Stomach (tissue), 9 donors: ENCODE measurements around the gene MTHFR. TPM values are rescaled to one million over a fixed set of nuclear protein-coding genes. Genes with fewer than 3 reads are reported as not detected.

ENCODE experiments used
- DNase-seq, 2 donors: peaks; one replicate each; pipeline versions ENCODE4 v3.0.0 to v3.0.0-alpha.2; 2013 to 2019
- H3K27ac ChIP-seq, 5 donors: fragments of 200-600 bp in 4 of 5; sonication (generic) in 4 of 5; one replicate each; pipeline ENCODE4 v1.5.1; 2013 to 2019; ENCODE audit warnings: mild to moderate bottlenecking in 1 of 5, moderate library complexity in 1 of 5
- H3K27me3 ChIP-seq, 3 donors: fragments of 200-600 bp; sonication (generic); one replicate each; pipeline ENCODE4 v1.5.1; 2017 to 2019; ENCODE audit warnings: mixed run types in 1 of 3
- H3K36me3 ChIP-seq, 4 donors: fragments of 200-600 bp; sonication (generic); 1 replicate in 3 of 4; 2 replicates in 1 of 4; pipeline ENCODE4 v1.5.1; 2016 to 2019
- H3K4me1 ChIP-seq, 4 donors: fragments of 200-600 bp; sonication (generic); one replicate each; pipeline ENCODE4 v1.5.1; 2016 to 2019
- H3K4me3 ChIP-seq, 4 donors: fragments of 200-600 bp; sonication (generic) in 3 of 4; one replicate each; pipeline ENCODE4 v1.5.1; 2016 to 2019; ENCODE audit warnings: mild to moderate bottlenecking in 1 of 4
- H3K9me3 ChIP-seq, 4 donors: fragments of 200-600 bp; sonication (generic); one replicate each; pipeline ENCODE4 v1.5.1; 2016 to 2019
- EP300 ChIP-seq: sonication (generic); formaldehyde crosslinking; IDR thresholded peaks from one replicate; pipeline ENCODE4 v1.6.1; 2017; ENCODE audit warnings: antibody characterized with exemption
- POLR2A ChIP-seq, 4 donors: fragments of 450-650 bp; IDR thresholded peaks; one replicate each; pipeline ENCODE4 v1.6.1; 2016; ENCODE audit warnings: antibody characterized with exemption in 4 of 4, control low read depth in 2 of 4, mild to moderate bottlenecking in 1 of 4, moderate library complexity in 1 of 4
- POLR2AphosphoS5 ChIP-seq, 3 donors: sonication (generic); formaldehyde crosslinking; IDR thresholded peaks; one replicate each; pipeline ENCODE4 v1.6.1; 2016; ENCODE audit warnings: antibody characterized with exemption in 3 of 3
- WGBS, 5 donors: extraction: QIAGEN DNeasy Blood & Tissue Kit in 3 of 5; methylation state at CpG; one replicate each; pipeline versions ENCODE4 v1.1.5 to v1.1.7; 2013 to 2018; 5-methylcytosine and 5-hydroxymethylcytosine counted together
- intact Hi-C: fragments of 100-400 bp; cut with DNase I; formaldehyde crosslinking; loops from one replicate; pipeline ENCODE4 v1.15.1; 2023; ENCODE audit warnings: low total_unique reads
- polyA plus RNA-seq, 3 donors: library from polyadenylated mRNA; stranded (reverse); fragments of 200-250 nt; gene quantifications; one replicate each; pipeline ENCODE4 v1.2.3, GENCODE V29; 2013
- total RNA-seq, 5 donors: library from RNA; depleted of rRNA; stranded (reverse); fragments of >200 nt; gene quantifications; one replicate each; pipeline versions ENCODE4 v1.1.0 to v1.2.3, GENCODE V29; 2014 to 2016
- TF ChIP-seq, protein P1 (sequence below), 7 experiments: fragments of 450-650 bp in 4 of 7; fragments of 200-600 bp in 3 of 7; sonication (generic) in 3 of 7; IDR thresholded peaks; one replicate each; pipeline ENCODE4 v1.5.1; 2016 to 2019; ENCODE audit warnings: antibody characterized with exemption in 7 of 7, control low read depth in 2 of 7, mild to moderate bottlenecking in 1 of 7
- donor health status: healthy with polysubstance abuse.
- donor health status: Bipolar disorder and iron deficiency.
- donor health status: healthy.

Gene MTHFR
- total and polyA plus RNA-seq, 8 donors, result 5.3 to 171 (median 49.1) TPM

DNA sequence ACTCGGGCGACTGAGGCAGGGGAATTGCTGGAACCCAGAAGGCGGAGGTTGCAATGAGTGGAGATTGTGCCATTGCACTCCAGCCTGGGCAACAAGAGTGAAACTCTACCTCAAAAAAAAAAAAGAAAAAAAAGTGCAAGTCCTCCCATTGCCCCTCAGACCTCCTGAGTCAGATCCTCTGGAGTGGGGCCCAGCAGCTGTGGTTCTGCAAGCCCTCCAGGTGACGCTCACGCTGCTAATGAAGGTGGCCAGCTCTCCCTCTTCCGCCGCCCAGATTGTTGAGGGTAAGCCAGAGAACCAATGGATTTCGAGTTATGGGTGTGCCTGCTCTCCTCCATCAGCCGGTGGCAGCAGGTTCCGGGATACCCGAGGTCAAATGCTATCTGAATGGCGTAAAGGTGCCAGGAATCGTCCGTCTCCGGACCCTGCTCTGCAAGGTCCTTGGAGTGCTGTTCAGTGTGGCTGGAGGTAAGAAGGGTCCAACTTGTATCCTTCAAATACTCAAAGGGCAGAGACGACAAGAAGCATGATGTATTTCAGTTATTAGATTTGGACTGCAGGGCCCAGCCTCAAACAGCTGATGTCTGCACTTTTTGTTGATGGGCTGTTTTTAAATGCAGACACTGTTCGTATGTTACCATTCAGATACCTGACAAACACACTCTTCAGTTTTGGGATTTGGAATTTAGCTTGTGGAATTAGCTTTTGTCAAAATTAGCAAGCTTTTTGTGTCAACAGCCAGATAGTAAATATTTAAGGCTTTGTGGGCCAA lies 17.8 kb upstream of the MTHFR start:
- no peak overlapping the region for H3K4me3 ChIP-seq
- 53 to 82% (median 65%) methylated on average over 15 to 17 of the region's 17 CpGs for WGBS, 5 donors
- no peaks in the 10 kb centered on the region for H3K9me3 ChIP-seq
- H3K27ac ChIP-seq, result no peak overlapping the region
- no peaks in the 10 kb centered on the region for H3K4me1 ChIP-seq
- no peaks in the 10 kb centered on the region for H3K27me3 ChIP-seq
- intact Hi-C loops, result no loop called here
- TF ChIP-seq EP300 (no peak), POLR2AphosphoS5 (IDR thresholded peaks at IDR 0.05) (no peak), POLR2A (IDR thresholded peaks at IDR 0.05) (no peak)
- TF ChIP-seq, protein P1, sequence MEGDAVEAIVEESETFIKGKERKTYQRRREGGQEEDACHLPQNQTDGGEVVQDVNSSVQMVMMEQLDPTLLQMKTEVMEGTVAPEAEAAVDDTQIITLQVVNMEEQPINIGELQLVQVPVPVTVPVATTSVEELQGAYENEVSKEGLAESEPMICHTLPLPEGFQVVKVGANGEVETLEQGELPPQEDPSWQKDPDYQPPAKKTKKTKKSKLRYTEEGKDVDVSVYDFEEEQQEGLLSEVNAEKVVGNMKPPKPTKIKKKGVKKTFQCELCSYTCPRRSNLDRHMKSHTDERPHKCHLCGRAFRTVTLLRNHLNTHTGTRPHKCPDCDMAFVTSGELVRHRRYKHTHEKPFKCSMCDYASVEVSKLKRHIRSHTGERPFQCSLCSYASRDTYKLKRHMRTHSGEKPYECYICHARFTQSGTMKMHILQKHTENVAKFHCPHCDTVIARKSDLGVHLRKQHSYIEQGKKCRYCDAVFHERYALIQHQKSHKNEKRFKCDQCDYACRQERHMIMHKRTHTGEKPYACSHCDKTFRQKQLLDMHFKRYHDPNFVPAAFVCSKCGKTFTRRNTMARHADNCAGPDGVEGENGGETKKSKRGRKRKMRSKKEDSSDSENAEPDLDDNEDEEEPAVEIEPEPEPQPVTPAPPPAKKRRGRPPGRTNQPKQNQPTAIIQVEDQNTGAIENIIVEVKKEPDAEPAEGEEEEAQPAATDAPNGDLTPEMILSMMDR (IDR thresholded peaks at IDR 0.05), result no peak
- DNase-seq, result no peak
- H3K36me3 ChIP-seq, result peaks cover 48 to 100% (median 100%) of the 10 kb centered on the region in 4 donors

DNA sequence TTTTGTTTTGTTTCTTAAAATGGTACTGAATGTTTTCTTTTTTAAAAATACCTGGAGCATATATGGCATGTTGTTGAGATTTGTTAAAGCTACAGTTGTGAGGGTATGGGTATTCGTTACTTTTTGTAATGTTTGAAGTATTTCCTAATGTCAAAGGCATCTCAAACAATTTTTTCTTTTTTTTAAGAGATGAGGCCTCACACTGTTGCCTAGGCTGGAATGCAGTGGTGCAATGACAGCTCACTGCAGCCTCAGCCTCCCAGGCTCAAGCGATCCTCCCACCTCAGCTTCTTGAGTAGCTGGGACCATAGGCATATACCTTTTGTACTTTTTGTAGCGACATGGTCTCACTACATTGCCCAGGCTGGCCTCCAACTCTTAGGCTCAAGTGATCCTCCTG lies 16.3 kb upstream of the MTHFR start:
- WGBS, 5 donors, result 88 to 97% (median 95%) methylated on average over 3 of the region's 3 CpGs
- Histone ChIP-seq H3K27ac (no peak overlapping the region), H3K36me3 (peaks cover 45 to 100% (median 100%) of the 10 kb centered on the region in 4 donors), H3K4me3 (no peak overlapping the region), H3K4me1 (no peaks in the 10 kb centered on the region), H3K27me3 (no peaks in the 10 kb centered on the region), H3K9me3 (no peaks in the 10 kb centered on the region)
- intact Hi-C loops, result no loop called here
- DNase-seq, result no peak
- TF ChIP-seq POLR2A (IDR thresholded peaks at IDR 0.05) (no peak), POLR2AphosphoS5 (IDR thresholded peaks at IDR 0.05) (no peak), EP300 (no peak)
- TF ChIP-seq, protein P1 (IDR thresholded peaks at IDR 0.05), result no peak

DNA sequence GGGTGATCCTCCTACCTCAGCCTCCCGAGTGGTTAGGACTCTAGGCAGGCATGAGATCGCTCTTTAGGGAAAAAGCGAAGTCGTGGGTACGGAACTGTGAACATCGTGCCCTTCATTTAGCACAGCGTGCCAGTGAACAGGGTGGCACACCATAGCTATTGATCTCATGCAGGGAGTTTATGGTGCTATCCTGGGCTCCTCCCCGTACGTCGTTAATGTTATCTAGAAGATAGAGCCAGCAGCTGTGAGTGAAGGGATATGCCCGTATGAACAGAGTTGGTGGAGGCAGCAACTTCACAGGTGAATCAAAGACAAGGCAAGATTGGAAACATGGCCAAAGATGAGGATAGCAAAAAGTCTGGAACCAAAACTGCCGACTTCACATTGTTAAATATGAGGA lies 11.4 kb upstream of the MTHFR start:
- Histone ChIP-seq H3K27ac (no peak overlapping the region), H3K36me3 (peaks cover 45 to 93% (median 87%) of the 10 kb centered on the region in 4 donors), H3K9me3 (no peaks in the 10 kb centered on the region), H3K27me3 (no peaks in the 10 kb centered on the region), H3K4me3 (no peak overlapping the region), H3K4me1 (no peaks in the 10 kb centered on the region)
- TF ChIP-seq, protein P1 (IDR thresholded peaks at IDR 0.05), result no peak
- TF ChIP-seq EP300 (no peak), POLR2A (IDR thresholded peaks at IDR 0.05) (no peak), POLR2AphosphoS5 (IDR thresholded peaks at IDR 0.05) (no peak)
- WGBS, 5 donors, result 84 to 92% (median 88%) methylated on average over 12 of the region's 12 CpGs
- no peak for DNase-seq
- intact Hi-C loops, result no loop called here

DNA sequence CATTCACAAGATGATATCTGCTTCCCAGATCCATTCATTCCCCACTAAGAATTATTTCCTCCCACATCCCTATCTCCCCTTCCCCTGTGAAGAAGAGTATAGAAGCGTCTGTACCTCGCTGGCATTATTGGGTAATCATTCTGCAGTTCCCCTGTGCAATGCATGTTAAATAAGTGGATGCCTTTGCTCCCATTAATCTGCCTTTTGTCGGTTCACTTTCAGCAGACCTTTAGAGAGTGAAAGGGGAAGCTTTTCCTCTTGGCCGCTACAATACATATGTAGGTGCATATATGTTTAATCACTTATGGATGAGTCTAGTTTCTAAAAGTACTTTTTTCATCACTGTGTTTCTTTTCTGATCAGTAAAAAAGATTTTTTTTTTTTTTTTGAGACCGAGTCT lies 7.3 kb upstream of the MTHFR start:
- no peak for TF ChIP-seq EP300
- TF ChIP-seq POLR2A (IDR thresholded peaks at IDR 0.05), result no peak
- TF ChIP-seq, protein P1 (IDR thresholded peaks at IDR 0.05), result no peak
- TF ChIP-seq POLR2AphosphoS5 (IDR thresholded peaks at IDR 0.05), result no peak
- intact Hi-C loops, result no loop called here
- Histone ChIP-seq H3K9me3 (no peaks in the 10 kb centered on the region), H3K27me3 (no peaks in the 10 kb centered on the region), H3K27ac (no peak overlapping the region), H3K4me1 (peaks cover 0 to 18% (median 11%) of the 10 kb centered on the region in 4 donors), H3K36me3 (peaks cover 35 to 86% (median 82%) of the 10 kb centered on the region in 4 donors), H3K4me3 (no peak overlapping the region)
- WGBS, 5 donors, result 82 to 93% (median 92%) methylated on average over 5 of the region's 5 CpGs
- DNase-seq, result no peak
